C4-2B (cell line): ENCODE results near the gene ANO2.

Experiments used
- H3K27ac ChIP-seq: fragments of 450-650 bp; 2 replicates; pipeline ENCODE4 v1.5.1; 2017
- ZFX ChIP-seq: fragments of 450-650 bp; IDR thresholded peaks from 2 replicates; pipeline ENCODE4 v1.6.1; 2017
- TF ChIP-seq, protein P1 (sequence below): fragments of 450-650 bp; conservative IDR thresholded peaks from 2 replicates; pipeline ENCODE4 v1.5.1; 2017; ENCODE audit warnings: mild to moderate bottlenecking

The ANO2 gene

DNA sequence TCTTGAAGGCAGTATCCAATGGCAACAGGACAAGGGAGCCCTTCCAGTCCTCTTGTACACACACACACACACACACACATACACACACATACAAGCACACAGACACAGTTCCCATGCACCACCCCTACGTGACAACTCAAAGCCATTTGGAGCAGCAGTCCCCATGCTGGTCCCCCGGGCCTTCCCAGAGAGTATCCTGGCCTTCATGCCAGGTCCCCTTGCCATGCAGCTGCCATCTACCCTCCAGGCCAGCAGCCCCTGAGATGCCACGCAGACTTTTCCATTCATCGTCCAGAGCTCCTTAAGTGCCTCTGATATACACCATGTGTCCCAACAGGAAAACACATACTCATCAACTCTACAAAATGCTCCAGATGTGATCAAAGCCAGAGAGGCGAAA, 159.5 kb downstream of the ANO2 start:
- no peak for TF ChIP-seq ZFX
- TF ChIP-seq, protein P1, sequence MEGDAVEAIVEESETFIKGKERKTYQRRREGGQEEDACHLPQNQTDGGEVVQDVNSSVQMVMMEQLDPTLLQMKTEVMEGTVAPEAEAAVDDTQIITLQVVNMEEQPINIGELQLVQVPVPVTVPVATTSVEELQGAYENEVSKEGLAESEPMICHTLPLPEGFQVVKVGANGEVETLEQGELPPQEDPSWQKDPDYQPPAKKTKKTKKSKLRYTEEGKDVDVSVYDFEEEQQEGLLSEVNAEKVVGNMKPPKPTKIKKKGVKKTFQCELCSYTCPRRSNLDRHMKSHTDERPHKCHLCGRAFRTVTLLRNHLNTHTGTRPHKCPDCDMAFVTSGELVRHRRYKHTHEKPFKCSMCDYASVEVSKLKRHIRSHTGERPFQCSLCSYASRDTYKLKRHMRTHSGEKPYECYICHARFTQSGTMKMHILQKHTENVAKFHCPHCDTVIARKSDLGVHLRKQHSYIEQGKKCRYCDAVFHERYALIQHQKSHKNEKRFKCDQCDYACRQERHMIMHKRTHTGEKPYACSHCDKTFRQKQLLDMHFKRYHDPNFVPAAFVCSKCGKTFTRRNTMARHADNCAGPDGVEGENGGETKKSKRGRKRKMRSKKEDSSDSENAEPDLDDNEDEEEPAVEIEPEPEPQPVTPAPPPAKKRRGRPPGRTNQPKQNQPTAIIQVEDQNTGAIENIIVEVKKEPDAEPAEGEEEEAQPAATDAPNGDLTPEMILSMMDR: no peak
- no peak overlapping the region for H3K27ac ChIP-seq

DNA sequence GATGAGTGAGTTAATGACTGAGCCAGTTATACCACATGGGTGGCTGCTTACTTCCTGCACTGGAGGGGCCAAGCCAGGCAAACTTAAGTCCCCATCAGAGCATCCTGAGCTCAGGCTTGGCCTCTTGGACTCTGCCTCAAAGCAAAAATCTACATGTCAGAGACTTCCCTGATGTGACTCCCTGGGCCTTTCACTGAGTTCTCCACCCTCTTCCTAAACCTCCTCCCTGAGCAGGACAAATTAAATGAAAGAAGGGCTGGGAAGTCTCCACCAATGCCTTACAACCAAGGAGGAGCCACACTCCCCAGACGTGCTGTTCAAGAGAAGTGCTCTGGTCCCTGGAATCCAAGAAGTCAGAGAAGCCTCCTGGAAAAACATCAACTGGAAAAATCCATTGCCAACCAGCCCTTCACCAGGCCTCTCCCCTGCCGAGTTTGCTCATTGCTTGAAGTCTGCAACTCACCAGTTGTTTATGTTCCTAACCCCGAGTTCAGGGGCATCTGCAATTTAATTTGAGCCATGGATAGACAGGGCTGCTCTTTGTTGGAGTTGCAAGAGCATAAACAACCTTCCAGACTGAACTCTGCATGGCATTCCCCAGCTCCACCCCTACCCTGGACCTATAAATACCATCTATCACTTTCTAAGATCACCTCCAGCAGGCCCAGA, 160.5 kb downstream of the ANO2 start:
- TF ChIP-seq, protein P1: no peak
- TF ChIP-seq ZFX: no peak
- no peak overlapping the region for H3K27ac ChIP-seq

DNA sequence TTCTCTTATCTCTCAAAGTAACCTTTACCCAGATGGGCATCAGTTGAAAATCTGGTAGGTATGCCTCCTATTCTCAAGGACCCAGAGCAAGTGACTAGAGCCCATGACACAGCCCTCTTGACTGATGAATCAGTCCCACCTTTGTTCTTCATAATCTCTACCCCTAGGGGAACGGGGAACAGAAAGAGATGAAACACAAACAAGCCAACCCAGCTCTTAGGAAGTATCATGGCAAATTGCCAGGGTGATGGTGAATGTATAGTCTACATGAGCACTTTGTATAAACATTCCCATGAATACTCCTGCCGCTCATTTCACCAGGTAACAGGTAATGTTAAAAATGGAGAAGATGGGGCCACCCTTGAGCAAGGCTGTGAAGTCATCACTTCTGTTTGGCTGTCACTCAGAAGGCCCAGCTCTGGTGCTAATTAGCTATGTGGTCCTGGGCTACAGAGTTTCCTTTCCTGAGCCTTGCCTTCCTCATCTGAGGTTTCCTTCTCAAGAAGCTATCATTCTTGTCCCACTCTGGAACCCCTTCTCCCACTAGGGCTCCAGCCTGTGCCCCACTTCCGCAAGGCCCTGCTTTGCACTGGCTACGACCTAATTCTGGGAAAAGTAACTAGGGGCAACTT, 161.7 kb downstream of the ANO2 start:
- no peak overlapping the region for H3K27ac ChIP-seq
- TF ChIP-seq, protein P1: no peak
- TF ChIP-seq ZFX: no peak

DNA sequence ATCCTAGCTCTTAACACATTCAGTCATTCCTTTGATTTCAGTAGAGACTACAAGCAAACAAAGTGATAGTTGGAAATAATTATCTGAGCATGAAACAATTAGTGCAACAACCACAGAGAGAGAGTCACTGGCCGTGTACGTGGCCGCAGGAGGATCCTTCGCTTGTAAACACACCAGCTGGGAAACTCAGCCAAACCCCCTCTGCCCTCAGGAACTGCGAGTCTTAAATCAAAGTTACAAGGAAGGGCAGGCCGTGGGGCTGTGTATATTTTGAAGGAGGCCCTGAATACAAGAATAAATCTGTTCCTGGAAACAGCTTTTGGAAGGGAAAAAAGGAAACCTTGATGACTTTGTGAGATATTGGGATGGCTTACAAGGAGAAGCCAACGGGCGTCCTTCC, 164.5 kb downstream of the ANO2 start:
- no peak overlapping the region for H3K27ac ChIP-seq
- TF ChIP-seq, protein P1: no peak
- TF ChIP-seq ZFX: no peak

DNA sequence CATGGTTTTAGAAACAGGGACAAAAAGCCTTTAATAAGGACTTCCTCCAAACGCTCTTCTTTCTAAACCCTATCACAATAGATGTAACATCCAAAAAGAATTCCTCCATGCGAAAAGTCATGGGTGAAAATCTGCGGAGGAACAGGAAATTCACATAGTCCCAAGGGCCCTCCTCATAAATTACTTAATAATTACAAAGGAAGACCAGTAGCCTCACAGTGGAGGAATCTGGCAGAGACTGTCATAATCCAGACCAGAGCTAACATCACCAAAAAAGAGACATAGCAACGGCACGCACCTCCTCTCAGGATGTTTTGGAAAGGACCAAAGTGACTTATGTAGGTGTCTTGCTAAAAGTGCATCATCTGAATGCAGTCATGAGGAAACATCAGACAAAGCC, 165.7 kb downstream of the ANO2 start:
- TF ChIP-seq, protein P1: no peak
- TF ChIP-seq ZFX: no peak
- H3K27ac ChIP-seq: no peak overlapping the region

DNA sequence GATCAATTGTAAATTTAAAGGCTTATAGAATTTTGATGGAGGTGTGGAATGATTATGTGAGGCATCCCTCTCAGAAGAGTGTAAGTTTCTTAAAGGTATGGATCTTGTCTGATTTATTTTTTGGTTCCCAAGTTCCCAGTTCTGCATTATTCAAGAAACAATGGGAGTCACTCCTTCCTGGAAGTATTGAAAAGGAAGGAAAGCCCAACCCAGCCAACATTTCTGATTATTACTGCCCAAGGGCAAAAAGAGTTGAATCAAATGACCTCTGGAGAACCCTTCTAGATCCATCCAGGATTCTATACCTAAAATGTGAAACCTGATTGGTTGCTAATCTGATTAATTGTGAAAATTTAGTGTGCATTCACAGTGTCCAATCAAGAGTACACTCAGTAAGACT, 166.2 kb downstream of the ANO2 start:
- TF ChIP-seq ZFX: no peak
- TF ChIP-seq, protein P1: no peak
- no peak overlapping the region for H3K27ac ChIP-seq

DNA sequence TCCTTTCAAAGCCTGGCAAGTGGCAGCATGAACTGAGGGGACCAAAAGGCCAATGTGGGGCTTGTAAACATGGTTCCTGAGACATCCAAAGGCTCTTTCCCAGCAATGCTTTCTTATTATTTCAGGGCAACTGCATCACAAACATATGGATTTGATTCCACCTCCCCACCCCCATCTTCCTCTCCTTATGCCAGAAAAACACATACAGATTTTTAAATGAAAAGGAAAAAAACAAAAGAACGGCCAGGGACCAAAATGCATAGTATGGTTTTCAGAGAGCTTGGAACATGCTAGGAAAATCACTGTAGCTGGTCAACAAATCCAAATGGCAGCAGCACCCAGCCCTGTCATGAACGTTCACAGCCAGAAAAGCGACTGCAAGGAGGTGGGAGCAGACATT, 167.6 kb downstream of the ANO2 start:
- TF ChIP-seq, protein P1: no peak
- no peak for TF ChIP-seq ZFX
- H3K27ac ChIP-seq: no peak overlapping the region
